Body of pancreas (tissue), 4 donors: ENCODE data around the gene KRTAP20-3. TPM values are rescaled to one million over a fixed set of nuclear protein-coding genes. Genes with fewer than 3 reads are reported as not detected.

Experiments used
- ATAC-seq: fragments of 150-250 bp; one replicate; pipeline ENCODE4 v1.9.1; 2016
- DNase-seq, 4 donors: peaks; one replicate each; pipeline ENCODE4 v3.0.0-alpha.2; 2019
- H3K27ac ChIP-seq, 4 donors: fragments of 200-600 bp; sonication (generic); 1 replicate in 3 of 4; 2 replicates in 1 of 4; pipeline versions ENCODE4 v1.5.1 to v1.6.1; 2016 to 2019; ENCODE audit warnings: mild to moderate bottlenecking in 1 of 4, mixed read lengths in 1 of 4, moderate library complexity in 1 of 4
- H3K27me3 ChIP-seq, 2 donors: fragments of 200-600 bp; sonication (generic); one replicate each; pipeline ENCODE4 v1.6.0; 2016; ENCODE audit warnings: mild to moderate bottlenecking in 1 of 2
- H3K36me3 ChIP-seq, 2 donors: fragments of 200-600 bp; sonication (generic); replicated peaks in 1 of 2; 2 replicates each; pipeline ENCODE4 v1.5.1; 2016; ENCODE audit warnings: low read depth in 2 of 2; ENCODE audit not compliant: insufficient read depth in 1 of 2
- H3K4me1 ChIP-seq: fragments of 200-600 bp; sonication (generic); one replicate; pipeline ENCODE4 v1.6.0; 2016
- H3K4me3 ChIP-seq, 2 donors: fragments of 200-600 bp; sonication (generic); 1 replicate in 1 of 2; 2 replicates in 1 of 2; pipeline ENCODE4 v1.5.1; 2016 to 2019
- H3K9me3 ChIP-seq, 3 donors: fragments of 200-600 bp; sonication (generic); 1 replicate in 2 of 3; 2 replicates in 1 of 3; pipeline ENCODE4 v1.5.1; 2016
- POLR2A ChIP-seq, 3 donors: fragments of 450-650 bp; IDR thresholded peaks; one replicate each; pipeline ENCODE4 v1.6.1; 2016; ENCODE audit warnings: antibody characterized with exemption in 3 of 3, mild to moderate bottlenecking in 2 of 3
- WGBS, 2 donors: methylation state at CpG; one replicate each; pipeline ENCODE4 v1.1.5; 2017; 5-methylcytosine and 5-hydroxymethylcytosine counted together
- intact Hi-C: fragments of 100-400 bp; cut with DNase I; formaldehyde crosslinking; loops from one replicate; pipeline ENCODE4 v1.15.1; 2023
- total RNA-seq, 2 donors: library from RNA; depleted of rRNA; stranded (reverse); fragments of >200 nt; gene quantifications; one replicate each; pipeline ENCODE4 v1.1.0, GENCODE V29; 2016
- TF ChIP-seq, protein P1 (sequence below), 7 experiments: fragments of 450-650 bp in 4 of 7; fragments of 200-600 bp in 3 of 7; sonication (generic) in 3 of 7; IDR thresholded peaks; one replicate each; pipeline ENCODE4 v1.5.1; 2016 to 2019; ENCODE audit warnings: antibody characterized with exemption in 7 of 7

Gene KRTAP20-3
- total RNA-seq, 2 donors from 2014 or later, result not detected

DNA sequence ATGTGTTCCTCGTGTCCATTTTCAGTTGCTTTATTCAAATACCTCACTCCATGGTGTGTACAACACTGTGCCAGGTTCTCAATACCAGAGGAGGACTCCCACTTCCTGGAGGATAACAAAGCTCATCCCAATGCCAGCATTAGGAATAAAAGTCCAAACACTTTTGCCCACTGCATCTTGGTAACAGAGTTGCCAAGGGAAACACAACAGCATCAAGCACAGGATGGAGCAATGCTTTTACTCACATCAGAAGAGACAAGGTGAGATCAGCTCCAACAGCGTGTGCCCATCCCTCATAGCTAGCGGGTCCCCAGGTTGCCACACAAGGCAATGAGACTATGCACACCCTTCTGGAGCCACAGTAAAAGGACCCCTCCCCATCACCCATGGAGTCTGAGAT, 19.3 kb upstream of the KRTAP20-3 start:
- Histone ChIP-seq H3K27ac (no peak overlapping the region), H3K4me1 (no peaks in the 10 kb centered on the region), H3K9me3 (no peaks in the 10 kb centered on the region), H3K27me3 (no peaks in the 10 kb centered on the region), H3K4me3 (no peak overlapping the region), H3K36me3 (no peaks in the 10 kb centered on the region)
- no peak for ATAC-seq
- WGBS, 2 donors, result 68 to 82% methylated on average over 3 of the region's 3 CpGs
- intact Hi-C loops, result no loop called here
- no peak for DNase-seq
- TF ChIP-seq POLR2A (IDR thresholded peaks at IDR 0.05), result no peak
- TF ChIP-seq, protein P1, sequence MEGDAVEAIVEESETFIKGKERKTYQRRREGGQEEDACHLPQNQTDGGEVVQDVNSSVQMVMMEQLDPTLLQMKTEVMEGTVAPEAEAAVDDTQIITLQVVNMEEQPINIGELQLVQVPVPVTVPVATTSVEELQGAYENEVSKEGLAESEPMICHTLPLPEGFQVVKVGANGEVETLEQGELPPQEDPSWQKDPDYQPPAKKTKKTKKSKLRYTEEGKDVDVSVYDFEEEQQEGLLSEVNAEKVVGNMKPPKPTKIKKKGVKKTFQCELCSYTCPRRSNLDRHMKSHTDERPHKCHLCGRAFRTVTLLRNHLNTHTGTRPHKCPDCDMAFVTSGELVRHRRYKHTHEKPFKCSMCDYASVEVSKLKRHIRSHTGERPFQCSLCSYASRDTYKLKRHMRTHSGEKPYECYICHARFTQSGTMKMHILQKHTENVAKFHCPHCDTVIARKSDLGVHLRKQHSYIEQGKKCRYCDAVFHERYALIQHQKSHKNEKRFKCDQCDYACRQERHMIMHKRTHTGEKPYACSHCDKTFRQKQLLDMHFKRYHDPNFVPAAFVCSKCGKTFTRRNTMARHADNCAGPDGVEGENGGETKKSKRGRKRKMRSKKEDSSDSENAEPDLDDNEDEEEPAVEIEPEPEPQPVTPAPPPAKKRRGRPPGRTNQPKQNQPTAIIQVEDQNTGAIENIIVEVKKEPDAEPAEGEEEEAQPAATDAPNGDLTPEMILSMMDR (IDR thresholded peaks at IDR 0.05), result no peak

DNA sequence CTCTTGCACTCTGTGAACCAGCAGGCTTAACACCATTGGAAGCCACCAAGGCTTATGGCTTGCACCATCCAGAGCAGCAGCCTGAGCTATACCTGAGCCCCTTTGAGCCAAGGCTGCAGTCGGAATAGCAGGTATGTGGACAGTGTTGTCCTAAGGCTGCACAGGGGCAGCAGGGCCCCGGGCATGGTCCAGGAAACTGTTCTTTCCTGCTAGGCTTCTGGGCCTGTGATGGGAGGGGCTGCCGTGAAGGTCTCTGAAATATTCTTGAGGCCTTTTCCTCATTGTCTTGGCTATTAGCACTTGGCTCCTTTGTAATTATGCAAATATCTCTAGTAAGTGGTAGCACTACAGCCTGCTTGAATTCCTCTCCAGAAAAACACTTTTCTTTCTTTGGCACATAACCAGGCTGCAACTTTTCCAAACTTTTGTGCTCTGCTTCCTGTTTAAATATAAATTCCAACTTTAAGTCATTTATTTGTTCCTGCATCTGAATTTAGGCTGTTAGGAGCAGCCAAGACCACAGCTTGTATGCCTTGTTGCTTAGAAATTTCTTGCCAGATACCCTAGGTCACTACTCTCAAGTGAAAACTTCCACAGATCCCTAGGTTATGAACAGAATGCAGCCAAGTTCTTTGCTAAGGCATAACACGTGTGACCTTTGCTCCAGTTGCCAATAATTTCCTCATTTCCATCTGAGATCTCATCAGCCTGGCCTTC, 17.1 kb upstream of the KRTAP20-3 start:
- no peak for TF ChIP-seq POLR2A (IDR thresholded peaks at IDR 0.05)
- TF ChIP-seq, protein P1 (IDR thresholded peaks at IDR 0.05), result no peak
- H3K27ac ChIP-seq, result no peak overlapping the region
- no peaks in the 10 kb centered on the region for H3K27me3 ChIP-seq
- no peaks in the 10 kb centered on the region for H3K9me3 ChIP-seq
- DNase-seq (no peak), ATAC-seq (no peak)
- no peaks in the 10 kb centered on the region for H3K4me1 ChIP-seq
- WGBS, 2 donors, result 84 to 85% methylated on average over 3 to 4 of the region's 4 CpGs
- intact Hi-C loops, result no loop called here
- no peaks in the 10 kb centered on the region for H3K36me3 ChIP-seq
- no peak overlapping the region for H3K4me3 ChIP-seq

DNA sequence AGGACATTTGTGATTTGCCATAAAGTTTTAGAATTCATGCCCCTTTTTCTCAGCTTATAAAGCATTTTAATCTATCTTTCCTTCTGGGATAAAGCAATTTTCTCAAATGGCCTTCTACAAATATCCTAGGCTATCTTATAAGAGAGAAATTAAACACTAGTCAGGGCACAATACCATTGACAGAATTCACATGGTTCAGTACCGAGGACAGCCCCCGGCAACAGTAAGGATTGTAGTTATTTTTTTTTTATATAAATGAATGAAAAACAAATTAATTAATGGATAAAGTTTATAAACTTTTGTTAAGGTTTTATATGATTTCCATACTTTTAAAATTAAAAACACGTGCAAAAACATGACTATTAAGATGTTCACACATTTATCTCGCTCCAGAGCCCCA, 14.6 kb upstream of the KRTAP20-3 start:
- 67 to 80% methylated on average over 4 of the region's 4 CpGs for WGBS, 2 donors
- intact Hi-C loops, result no loop called here
- DNase-seq, result no peak
- no peaks in the 10 kb centered on the region for H3K4me1 ChIP-seq
- no peaks in the 10 kb centered on the region for H3K36me3 ChIP-seq
- no peak for TF ChIP-seq POLR2A (IDR thresholded peaks at IDR 0.05)
- TF ChIP-seq, protein P1 (IDR thresholded peaks at IDR 0.05), result no peak
- H3K27ac ChIP-seq, result no peak overlapping the region
- no peak for ATAC-seq
- H3K4me3 ChIP-seq, result no peak overlapping the region
- no peaks in the 10 kb centered on the region for H3K27me3 ChIP-seq
- H3K9me3 ChIP-seq, result no peaks in the 10 kb centered on the region

DNA sequence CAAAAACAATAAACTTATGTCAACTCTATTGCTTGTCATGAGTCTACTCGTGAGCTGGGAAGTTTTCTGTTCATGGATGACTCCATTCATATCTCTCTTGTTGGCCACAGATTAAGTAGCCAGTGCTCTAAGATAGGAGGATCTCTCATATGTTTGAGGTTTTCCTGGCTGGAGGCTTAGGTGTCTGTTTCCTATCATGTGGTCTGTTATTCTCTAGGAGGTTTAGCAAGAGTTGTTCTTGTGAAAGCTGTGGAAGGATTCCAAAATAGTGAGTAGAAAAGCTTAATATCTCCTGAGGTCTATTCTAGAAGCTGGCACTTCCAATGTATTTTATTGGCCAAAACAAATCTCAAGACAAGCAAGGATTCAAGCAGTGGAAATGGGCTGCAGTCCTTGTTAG, 13.5 kb upstream of the KRTAP20-3 start:
- no peak for DNase-seq
- ATAC-seq, result no peak
- no peak for TF ChIP-seq POLR2A (IDR thresholded peaks at IDR 0.05)
- TF ChIP-seq, protein P1 (IDR thresholded peaks at IDR 0.05), result no peak
- Histone ChIP-seq H3K36me3 (no peaks in the 10 kb centered on the region), H3K4me1 (no peaks in the 10 kb centered on the region), H3K9me3 (no peaks in the 10 kb centered on the region), H3K27me3 (no peaks in the 10 kb centered on the region), H3K4me3 (no peak overlapping the region), H3K27ac (no peak overlapping the region)
- intact Hi-C loops, result no loop called here
- 24 to 50% methylated on average over 1 of the region's 1 CpG for WGBS, 2 donors

DNA sequence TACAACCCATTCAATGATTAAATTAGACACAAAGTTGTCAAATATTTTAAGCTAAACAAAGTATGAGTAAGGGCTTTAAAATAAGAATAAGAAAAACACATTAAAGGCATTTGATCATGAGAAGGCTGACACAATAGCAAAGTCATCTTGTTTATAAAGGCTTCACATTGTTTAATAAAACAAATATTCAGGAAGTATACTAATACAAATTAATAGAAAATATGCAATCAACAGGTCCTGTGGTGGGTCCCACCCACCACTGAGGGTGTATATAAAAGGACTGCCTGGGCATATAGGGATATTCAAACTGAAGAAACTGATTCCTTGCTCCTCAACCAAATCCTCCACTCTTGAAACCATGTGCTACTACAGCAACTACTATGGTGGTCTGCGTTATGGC, 7.8 kb upstream of the KRTAP20-3 start, which contains the start of gene KRTAP20-2:
TSS of gene KRTAP20-2 (plus strand) at position 301 of the 400 bp plus-strand sequence. CDS start at position 359, 58 bp downstream.
- intact Hi-C loops, result no loop called here
- 82 to 85% methylated on average over 1 of the region's 1 CpG for whole genome bisulfite sequencing, 2 donors
- H3K27ac ChIP-seq, result no peak within 1 kb of the TSS
- ATAC-seq (no peak), DNase-seq (no peak)
- TF ChIP-seq POLR2A (IDR thresholded peaks at IDR 0.05), result no peak
- TF ChIP-seq, protein P1 (IDR thresholded peaks at IDR 0.05), result no peak
- H3K4me1 ChIP-seq, result no peaks in the 10 kb centered on the region
- H3K27me3 ChIP-seq, result no peaks in the 10 kb centered on the region
- no peaks in the 10 kb centered on the region for H3K9me3 ChIP-seq
- no peak within 1 kb of the TSS for H3K4me3 ChIP-seq
- H3K36me3 ChIP-seq, result no peaks in the 10 kb centered on the region
